NOMO-1 treated with DMSO at 0.1 percent for 48 hours (cell line): ENCODE measurements around the gene RNF214.
"Not testable (repeated sequence)": the region's sequence is repeated elsewhere in the genome, so short reads cannot be mapped to it uniquely, and the experiment has no call there.

Source experiments
- DNase-seq: peaks from one replicate; lab custom pipeline; 2025; ENCODE audit not compliant: unreplicated experiment; lab: John Stamatoyannopoulos, UW

RNF214 gene

GRCh38 chr11:117232092-117232878 is at the start of gene RNF214:
TSS of gene RNF214 (plus strand) at chr11:117232671. CDS start at chr11:117234273, 1,602 bp downstream.
- DNase-seq: peak; percentile 69

GRCh38 chr11:117183178-117183577 is 49.3 kb upstream of the RNF214 start:
- not testable (repeated sequence) for DNase-seq

DNA sequence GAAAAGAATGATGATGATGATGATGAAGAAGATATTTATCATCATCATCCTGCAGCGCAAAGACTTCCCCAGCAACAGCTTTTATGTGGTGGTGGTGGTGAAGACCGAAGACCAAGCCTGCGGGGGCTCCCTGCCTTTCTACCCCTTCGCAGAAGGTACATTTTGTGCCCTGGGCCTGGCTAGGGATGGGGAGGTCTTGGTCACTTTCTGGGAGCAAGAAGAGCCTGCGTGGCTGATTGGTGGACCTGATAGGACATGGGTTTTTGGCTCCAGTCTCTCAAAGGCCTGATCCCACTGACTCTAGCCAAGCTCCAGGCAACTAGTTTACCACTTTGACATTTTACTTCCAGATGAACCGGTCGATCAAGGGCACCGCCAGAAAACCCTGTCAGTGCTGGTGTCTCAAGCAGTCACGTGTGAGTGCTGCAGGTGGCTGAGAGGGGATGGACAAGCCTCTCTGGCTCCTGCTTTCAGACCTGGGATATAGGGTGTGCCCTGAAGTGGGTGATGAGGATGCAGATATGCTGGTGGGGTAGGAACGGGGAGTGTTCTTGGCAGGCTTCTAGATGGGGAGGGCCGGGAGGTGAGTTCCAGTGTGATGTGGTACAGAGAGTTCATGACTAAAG is 48.6 kb upstream of the RNF214 start:
- DNase-seq: no peak

DNA sequence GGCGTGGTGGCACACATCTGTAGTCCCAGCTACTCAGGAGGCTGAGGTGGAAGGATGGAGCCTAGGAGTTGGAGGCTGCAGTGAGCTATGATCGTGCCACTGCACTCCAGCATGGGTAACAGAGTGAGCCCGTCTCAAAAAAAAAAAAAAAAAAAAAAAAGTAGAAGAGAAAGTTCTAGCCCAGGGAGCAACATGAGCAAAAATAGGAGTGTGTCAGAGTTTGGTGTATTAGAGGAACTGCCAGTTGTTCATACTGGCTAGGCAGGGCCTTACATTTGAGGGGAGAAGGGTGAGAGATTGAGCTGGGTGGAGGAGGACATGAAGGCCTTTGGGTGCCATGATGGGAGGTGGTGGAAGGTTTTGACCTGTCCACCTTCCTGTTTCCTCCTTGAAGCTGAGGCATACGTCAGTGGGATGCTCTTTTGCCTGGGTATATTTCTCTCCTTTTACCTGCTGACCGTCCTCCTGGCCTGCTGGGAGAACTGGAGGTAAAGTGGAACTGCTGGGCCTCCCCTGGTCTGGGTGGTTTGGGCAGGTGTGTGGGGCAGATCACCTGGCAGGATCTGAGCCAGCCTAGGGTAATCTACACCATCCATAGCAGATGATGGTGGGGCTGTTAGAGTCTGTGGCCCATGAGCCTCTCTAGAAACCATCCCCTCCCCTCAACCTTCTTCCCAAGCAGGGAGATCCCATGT is 46.6 kb upstream of the RNF214 start:
- peak; percentile 67 for DNase-seq

DNA sequence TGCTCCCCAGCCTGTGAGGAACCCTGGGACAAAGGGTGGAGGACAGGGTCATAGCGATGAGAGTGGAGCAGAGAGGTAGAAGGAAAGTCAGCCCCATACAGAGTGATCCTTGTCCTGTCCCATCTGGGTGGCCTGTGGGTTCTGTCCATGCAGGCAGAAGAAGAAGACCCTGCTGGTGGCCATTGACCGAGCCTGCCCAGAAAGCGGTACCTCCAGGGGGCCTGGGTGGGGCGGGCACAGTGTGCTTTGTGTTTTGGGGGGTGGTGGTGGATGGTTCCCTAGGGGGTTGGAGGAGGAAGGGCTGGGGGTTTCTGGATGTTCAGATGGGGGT is 46.1 kb upstream of the RNF214 start:
- no peak for DNase-seq

- DNase-seq: no peak
These were observed 45.5 kb upstream of the RNF214 start for GRCh38 chr11:117187007-117187406.

DNA sequence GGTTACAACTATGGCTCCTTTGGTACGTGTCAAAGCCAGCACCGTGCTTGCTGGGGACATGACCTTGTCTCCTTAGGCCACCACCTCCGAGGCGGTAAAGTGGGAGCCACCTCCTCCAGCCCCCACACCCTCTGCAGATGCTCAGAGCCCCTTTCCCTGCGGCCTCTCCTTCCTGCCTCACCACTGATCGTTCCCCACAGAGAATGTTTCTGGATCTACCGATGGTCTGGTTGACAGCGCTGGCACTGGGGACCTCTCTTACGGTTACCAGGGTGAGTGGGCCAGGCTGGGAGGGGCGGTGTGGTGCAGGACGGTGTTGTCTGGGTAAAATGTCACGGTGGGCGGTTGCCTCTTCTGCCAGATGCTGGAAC is 45.1 kb upstream of the RNF214 start:
- DNase-seq: no peak

DNA sequence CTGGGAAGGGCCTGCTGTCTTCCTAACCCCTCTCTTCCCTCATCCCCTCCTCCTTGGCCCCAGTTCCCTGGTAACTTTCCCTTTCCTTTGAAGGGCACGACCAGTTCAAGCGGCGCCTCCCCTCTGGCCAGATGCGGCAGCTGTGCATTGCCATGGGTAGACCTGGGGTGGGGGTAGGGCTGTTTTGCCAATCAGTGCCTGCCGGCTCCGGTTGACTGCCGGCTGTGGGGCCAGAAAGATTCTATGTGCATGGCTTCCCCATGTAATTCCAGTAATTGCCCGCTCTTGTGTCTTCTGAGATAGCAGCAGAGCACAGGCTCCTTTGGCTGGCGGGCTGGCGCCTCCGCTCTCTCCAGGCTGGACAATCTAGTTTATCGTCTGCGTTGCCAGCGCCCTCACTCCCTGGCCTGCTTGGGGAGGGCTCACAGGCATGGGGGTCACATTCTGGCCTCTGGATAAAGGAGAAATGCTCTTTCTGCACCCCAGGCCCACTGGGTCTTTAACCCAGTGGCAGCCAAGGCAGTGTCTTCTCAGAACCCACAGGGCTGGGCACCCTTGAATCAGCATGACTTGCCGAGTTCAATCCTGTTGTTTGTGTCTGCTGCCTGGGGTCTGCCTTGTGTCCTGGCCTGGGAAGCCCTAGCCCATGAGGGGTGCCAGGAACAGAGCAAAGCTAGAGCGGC is 44.5 kb upstream of the RNF214 start:
- no peak for DNase-seq

GRCh38 chr11:117188620-117189081 is 43.8 kb upstream of the RNF214 start:
- no peak for DNase-seq

GRCh38 chr11:117189191-117189940 is 43.1 kb upstream of the RNF214 start:
- DNase-seq: peak; percentile 94

DNA sequence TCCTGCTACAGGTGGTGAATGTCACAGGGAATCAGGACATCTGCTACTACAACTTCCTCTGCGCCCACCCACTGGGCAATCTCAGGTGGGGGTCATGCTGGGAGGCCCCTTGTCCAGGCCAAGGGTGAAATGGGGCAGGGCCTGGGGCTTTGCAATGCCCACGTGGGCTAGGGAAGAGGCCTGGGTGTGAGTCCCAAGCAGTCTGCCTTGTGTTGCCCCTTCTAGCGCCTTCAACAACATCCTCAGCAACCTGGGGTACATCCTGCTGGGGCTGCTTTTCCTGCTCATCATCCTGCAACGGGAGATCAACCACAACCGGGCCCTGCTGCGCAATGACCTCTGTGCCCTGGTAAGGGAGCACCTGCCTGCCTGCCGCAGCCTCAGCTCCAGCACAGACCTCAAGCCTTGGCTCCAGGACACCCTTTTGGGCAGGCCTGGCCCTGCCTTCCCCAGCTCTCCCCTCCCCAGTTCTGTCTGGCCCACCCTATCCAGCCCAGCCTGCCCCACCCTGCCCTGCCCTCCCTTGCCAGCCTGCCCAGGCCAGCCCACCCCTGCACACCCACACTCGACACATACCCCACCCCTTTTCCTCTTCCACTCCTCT is 42.4 kb upstream of the RNF214 start:
- no peak for DNase-seq

DNA sequence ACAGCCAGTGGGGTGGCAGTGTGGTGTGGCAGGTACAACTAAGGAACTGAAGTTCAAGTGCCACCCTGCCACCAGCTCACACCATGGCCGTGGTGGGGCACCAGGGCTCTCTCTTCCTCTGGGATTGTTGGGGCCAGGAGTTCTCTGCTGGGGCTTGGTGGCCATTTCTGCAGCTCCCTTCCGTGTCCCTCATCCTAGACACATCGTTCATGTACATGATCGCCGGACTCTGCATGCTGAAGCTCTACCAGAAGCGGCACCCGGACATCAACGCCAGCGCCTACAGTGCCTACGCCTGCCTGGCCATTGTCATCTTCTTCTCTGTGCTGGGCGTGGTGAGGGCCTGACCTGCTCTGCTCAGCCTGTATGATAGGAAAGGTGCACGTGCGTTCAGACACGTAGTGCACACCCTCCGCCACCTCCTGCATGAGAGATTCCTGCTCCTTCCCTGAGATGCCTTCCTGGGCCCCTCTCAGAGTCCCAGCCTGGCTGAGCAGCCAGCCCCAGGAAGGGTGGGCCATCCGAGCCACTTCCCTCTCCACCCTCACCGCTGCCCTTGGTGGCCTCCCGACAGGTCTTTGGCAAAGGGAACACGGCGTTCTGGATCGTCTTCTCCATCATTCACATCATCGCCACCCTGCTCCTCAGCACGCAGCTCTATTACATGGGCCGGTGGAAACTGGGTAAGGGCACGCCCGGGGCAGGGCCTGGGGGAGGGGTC is 40.6 kb upstream of the RNF214 start:
- DNase-seq: no peak

DNA sequence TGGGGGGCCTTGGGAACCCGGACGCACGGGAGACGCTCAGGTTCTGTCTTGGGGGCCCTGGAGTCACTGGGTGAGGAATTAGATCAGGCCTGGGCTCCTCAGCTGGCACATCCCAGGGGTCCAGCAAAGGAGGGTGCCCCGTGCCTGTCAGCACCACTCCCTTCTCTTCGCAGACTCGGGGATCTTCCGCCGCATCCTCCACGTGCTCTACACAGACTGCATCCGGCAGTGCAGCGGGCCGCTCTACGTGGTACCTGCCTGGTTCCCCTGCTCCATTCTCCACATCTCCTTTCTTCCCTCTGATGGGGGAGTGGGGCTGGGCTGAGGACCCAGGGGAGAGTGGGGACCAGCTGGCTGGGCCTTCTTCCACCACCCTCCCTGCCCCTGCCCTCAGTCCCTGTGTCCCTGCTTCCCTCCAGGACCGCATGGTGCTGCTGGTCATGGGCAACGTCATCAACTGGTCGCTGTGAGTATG is 40.0 kb upstream of the RNF214 start:
- no peak for DNase-seq

GRCh38 chr11:117193130-117194020 is 39.1 kb upstream of the RNF214 start:
- no peak for DNase-seq

- DNase-seq: no peak
These were observed 38.2 kb upstream of the RNF214 start for GRCh38 chr11:117194267-117194666.

DNA sequence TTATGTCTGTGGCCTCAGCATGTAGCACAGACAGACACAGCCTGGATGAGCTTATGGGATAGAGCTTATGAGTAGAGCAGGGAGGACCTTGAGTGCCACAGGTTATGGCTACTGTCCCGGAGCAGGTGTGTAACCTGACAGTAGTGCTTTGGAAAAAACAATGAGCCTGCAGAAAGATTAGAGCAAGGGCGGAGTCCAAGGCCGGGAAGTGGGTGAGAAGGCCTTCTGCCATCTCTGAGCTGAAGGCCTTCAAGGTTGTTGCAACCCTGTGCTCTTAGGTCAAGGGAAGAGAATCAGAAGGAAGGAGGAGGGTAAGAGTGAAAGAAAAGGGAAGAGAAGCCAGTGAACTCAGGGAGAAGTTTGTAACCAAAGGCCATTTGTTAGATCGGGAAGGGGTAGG is 37.2 kb upstream of the RNF214 start:
- no peak for DNase-seq

DNA sequence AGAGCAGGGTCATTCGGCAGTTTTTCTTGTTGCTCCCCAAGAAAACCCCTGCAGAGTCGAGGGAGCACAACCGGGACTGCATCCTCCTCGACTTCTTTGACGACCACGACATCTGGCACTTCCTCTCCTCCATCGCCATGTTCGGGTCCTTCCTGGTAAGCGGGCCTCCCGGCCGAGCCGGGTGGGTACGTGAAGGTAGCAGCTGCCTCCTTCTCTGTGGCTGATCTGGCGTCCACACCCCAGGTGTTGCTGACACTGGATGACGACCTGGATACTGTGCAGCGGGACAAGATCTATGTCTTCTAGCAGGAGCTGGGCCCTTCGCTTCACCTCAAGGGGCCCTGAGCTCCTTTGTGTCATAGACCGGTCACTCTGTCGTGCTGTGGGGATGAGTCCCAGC is 36.7 kb upstream of the RNF214 start:
- DNase-seq: no peak

DNA sequence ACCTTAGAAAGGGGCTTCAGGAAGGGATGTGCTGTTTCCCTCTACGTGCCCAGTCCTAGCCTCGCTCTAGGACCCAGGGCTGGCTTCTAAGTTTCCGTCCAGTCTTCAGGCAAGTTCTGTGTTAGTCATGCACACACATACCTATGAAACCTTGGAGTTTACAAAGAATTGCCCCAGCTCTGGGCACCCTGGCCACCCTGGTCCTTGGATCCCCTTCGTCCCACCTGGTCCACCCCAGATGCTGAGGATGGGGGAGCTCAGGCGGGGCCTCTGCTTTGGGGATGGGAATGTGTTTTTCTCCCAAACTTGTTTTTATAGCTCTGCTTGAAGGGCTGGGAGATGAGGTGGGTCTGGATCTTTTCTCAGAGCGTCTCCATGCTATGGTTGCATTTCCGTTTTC is 35.5 kb upstream of the RNF214 start:
- no peak for DNase-seq
